ENCODE data around the gene SDR39U1.

Gene SDR39U1

DNA sequence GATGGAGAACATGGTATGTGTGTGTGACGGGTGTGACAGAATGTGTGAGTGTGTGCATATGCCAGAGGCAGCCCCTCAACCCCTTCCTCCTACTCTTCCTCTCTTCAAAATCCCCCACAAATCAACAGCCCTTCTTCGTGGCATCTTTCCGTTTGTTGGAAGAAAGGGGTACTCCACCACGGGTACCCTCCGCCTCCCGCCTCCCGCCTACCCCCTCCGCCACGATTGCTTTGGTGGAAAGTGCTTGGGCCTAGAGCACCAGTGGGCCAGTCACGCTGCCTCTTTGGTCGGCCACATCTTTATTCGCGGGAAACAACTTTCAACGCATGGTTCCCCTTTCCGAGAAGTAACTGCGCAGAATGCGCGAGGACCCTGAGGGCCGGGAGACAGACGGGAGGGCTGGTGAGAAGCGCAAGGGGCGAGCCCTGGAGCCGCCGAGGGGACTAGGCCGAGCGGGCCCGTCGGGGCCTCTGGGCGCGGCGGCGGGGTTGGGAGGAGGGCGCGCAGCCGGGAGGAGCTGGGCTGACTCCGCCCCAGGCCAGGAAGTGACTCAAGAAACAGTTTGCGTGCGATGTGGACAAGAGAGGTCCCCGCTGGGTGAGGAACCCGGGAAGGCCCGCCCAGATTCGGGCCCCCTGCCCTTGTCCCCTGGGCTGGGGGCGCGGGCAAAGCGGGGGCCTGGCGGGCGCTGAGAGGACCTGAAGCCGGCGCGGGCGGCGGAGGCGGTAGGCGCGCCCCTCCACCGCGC, 13.0 kb downstream of the SDR39U1 start, which contains the start of the genes CBLN3 and KHNYN:
CBLN3 (minus strand) TSS at position 274 of the 748 bp plus-strand sequence. CDS start 614 bp downstream, outside the sequence.
KHNYN (plus strand) TSS at position 560 of the 748 bp plus-strand sequence. CDS start 777 bp downstream, outside the sequence.
- H3K36me3 ChIP-seq (ENCODE audit: control insufficient read depth in 2 of 2, insufficient read depth in 2 of 2, low read length in 2 of 2): peaks cover 23 to 30% of the 10 kb centered on the region in 2 donors
- peaks cover 46 to 70% of the 10 kb centered on the region in 2 donors for H3K4me1 ChIP-seq (ENCODE audit: control insufficient read depth in 2 of 2, insufficient read depth in 2 of 2, low read length in 2 of 2)
- no peaks in the 10 kb centered on the region for H3K9me3 ChIP-seq (ENCODE audit: control insufficient read depth in 2 of 2, low read length in 2 of 2)
- peak within 1 kb of the TSS; percentile 94 to 97 for H3K27ac ChIP-seq (ENCODE audit: low read depth in 2 of 2, low read length in 2 of 2)
- peak within 1 kb of the TSS; percentile 95 to 97 for H3K9ac ChIP-seq (ENCODE audit: low read depth in 1 of 2, low read length in 2 of 2)
- H3K4me3 ChIP-seq (ENCODE audit: low read length in 2 of 2): peak within 1 kb of the TSS; percentile 93 to 96
- H3K27me3 ChIP-seq (ENCODE audit: control insufficient read depth in 2 of 2, insufficient read depth in 2 of 2, low read length in 2 of 2): no peaks in the 10 kb centered on the region

DNA sequence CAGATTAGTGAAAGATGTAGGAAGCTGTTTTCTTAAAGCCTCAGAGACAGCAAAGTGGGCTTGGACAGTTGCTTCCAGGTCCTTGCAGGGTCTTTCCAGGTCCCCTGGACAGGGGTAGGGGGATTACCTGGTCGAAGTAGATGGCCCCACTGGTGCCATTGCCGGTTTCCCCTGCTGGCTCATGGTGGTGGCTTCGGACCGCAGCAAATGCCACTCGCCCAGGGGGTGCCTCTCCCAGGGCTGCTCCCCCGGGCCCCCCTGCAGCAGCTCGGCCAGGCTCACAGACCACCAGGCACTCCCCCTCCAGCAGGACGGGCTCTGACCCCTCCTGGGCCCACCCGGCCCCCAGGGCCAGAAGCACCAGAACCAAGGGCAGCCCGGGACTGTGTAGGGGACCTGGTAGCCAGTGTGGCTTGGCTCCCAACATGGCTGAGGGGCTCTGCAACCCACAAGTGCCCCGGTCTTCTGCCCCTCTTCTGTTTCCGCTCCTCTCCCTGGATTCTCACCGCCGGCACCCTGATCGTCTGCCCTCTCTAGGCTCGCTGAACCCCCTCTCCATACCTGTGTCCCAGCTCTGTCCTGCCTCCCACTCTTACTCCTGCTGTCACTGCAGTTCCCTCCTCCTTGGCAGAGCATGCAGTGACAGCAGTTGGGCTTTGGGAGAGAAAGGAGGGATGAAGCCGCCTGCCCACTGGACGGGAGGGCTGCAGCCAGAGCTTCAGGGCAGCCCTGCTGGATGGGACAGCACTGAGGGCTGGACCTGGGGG, 13.8 kb downstream of the SDR39U1 start:
- peak overlapping the region; percentile 93 to 96 for H3K4me3 ChIP-seq (ENCODE audit: low read length in 2 of 2)
- peak overlapping the region; percentile 95 to 97 for H3K9ac ChIP-seq (ENCODE audit: low read depth in 1 of 2, low read length in 2 of 2)
- H3K9me3 ChIP-seq (ENCODE audit: control insufficient read depth in 2 of 2, low read length in 2 of 2): no peaks in the 10 kb centered on the region
- peak overlapping the region; percentile 94 to 97 for H3K27ac ChIP-seq (ENCODE audit: low read depth in 2 of 2, low read length in 2 of 2)
- H3K36me3 ChIP-seq (ENCODE audit: control insufficient read depth in 2 of 2, insufficient read depth in 2 of 2, low read length in 2 of 2): peaks cover 19 to 25% of the 10 kb centered on the region in 2 donors
- H3K27me3 ChIP-seq (ENCODE audit: control insufficient read depth in 2 of 2, insufficient read depth in 2 of 2, low read length in 2 of 2): no peaks in the 10 kb centered on the region
- H3K4me1 ChIP-seq (ENCODE audit: control insufficient read depth in 2 of 2, insufficient read depth in 2 of 2, low read length in 2 of 2): peaks cover 46 to 73% of the 10 kb centered on the region in 2 donors

DNA sequence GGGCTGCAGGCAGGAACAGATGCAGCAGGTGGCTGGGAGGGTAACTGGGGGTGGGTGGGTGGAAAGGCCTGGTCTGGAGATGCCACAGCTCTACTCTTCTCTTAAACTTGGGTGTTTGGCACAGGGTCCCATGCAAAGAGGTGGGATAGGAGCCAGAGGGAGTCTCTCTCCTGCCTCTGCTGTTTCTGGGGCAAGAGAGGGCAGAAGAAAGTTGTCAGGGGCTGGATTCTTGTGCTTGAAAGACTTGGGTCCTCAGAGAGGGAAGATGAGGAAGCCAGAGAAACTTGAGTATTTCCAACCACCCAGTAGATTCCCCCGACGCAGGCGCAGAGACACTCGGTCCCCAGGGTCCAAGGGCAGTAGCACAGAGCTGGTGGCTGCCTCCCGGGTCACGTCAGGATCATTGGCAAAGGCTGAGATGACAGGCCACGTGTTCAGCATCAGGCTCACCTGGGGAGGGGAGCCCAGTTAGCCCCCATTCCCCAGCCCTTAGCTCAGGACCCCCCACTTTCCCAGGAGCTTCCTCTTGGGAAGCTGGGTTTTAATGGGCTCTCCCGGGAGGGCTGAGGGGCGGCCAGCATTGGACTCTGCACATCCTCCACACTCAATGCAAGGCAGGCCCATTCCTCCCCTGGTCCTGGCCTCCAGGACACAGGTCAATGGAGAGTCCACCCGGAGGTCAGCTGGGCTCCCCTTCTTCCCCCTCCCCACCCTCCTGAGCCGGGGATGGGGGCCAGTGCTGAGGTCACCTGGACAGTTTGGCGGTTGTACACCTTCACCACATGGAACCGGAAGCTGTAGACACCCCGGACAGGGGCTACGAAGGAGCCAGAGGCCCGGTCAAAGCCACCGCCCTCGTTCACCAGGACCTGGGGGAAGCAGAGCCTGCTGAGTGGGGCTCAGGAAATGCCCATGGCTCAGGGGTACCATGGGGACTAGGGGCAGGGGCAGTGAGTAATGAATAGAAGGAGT, 14.8 kb downstream of the SDR39U1 start:
- H3K4me3 ChIP-seq (ENCODE audit: low read length in 2 of 2): no peak overlapping the region
- H3K36me3 ChIP-seq (ENCODE audit: control insufficient read depth in 2 of 2, insufficient read depth in 2 of 2, low read length in 2 of 2): peaks cover 9 to 16% of the 10 kb centered on the region in 2 donors
- H3K9me3 ChIP-seq (ENCODE audit: control insufficient read depth in 2 of 2, low read length in 2 of 2): no peaks in the 10 kb centered on the region
- H3K9ac ChIP-seq (ENCODE audit: low read depth in 1 of 2, low read length in 2 of 2): peak overlapping the region; percentile 18 to 46
- H3K27me3 ChIP-seq (ENCODE audit: control insufficient read depth in 2 of 2, insufficient read depth in 2 of 2, low read length in 2 of 2): no peaks in the 10 kb centered on the region
- H3K4me1 ChIP-seq (ENCODE audit: control insufficient read depth in 2 of 2, insufficient read depth in 2 of 2, low read length in 2 of 2): peaks cover 47 to 81% of the 10 kb centered on the region in 2 donors
- peak overlapping the region; percentile 89 to 92 for H3K27ac ChIP-seq (ENCODE audit: low read depth in 2 of 2, low read length in 2 of 2)

DNA sequence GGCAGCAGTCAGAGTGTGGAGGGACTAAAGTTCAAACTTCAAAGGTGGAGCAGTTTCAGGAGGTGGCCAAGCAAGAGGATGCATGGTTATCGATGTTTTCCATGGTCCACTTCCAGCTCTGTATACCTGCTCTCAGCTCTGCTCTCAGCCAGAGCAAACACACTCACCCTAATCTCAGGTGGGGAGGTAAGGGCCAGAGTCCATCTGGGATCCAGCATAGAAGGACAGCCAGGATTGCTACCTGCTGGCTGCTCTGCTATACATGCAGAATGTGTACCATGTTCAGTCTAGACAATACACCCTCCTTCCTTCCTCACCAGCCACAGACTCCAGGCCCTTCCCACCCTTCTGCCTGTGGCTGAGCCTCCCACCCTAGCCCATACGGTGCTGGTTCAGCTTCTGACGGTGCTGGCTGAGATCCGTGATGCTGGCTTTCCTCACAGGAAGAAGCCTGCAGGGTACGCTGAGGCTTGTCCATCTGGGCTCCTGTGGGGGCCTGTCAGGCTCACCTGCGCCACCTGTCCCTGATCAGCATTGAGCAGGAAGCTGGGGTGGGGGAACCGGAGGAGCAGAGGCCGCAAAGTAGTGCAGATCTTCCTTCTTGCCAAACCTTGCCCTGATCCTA, 15.6 kb downstream of the SDR39U1 start:
- Histone ChIP-seq H3K36me3 (ENCODE audit: control insufficient read depth in 2 of 2, insufficient read depth in 2 of 2, low read length in 2 of 2) (peaks cover under 1 to 8% of the 10 kb centered on the region in 2 donors), H3K4me1 (ENCODE audit: control insufficient read depth in 2 of 2, insufficient read depth in 2 of 2, low read length in 2 of 2) (peaks cover 47 to 85% of the 10 kb centered on the region in 2 donors), H3K4me3 (ENCODE audit: low read length in 2 of 2) (peak overlapping the region; percentile 19 to 49), H3K27me3 (ENCODE audit: control insufficient read depth in 2 of 2, insufficient read depth in 2 of 2, low read length in 2 of 2) (no peaks in the 10 kb centered on the region), H3K27ac (ENCODE audit: low read depth in 2 of 2, low read length in 2 of 2) (peak overlapping the region; percentile 89 to 92), H3K9ac (ENCODE audit: low read depth in 1 of 2, low read length in 2 of 2) (peak overlapping the region in 1 of 2 donors; percentile 46), H3K9me3 (ENCODE audit: control insufficient read depth in 2 of 2, low read length in 2 of 2) (no peaks in the 10 kb centered on the region)

DNA sequence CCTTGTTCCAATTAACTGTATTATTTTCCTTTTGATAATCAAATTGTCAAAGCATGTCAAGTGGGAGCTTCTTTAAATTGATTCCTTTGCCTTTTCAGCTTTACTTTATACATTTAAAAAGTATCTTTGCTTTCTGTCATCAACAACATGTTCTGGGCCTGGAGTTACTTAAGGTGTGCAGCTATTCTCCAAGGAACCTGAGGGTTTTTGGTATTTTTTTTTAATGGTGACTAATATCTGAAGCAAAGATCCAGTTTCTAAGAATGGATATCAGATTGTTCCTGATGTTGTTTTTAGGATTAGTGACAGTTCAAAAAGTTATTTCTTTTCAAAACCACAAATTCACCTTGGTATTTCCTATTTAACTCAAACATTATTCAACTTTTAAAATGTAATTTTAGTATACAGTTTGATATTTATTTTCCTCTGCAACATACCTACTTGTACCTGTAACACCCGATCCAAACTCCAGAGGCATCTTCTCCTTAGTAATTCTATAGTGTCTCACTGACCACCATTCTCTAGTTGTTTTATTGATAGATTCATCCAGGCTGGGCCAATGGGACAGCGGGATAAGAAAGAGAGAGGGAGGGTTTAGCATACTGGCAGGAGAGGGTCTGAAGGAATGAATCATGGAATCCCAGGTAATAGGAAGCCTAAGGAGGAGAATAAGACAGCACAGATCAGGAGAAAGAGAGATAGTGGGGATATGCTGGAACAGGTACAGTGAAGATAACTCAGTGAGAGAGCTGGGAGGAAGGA, 16.2 kb downstream of the SDR39U1 start:
- Histone ChIP-seq H3K4me1 (ENCODE audit: control insufficient read depth in 2 of 2, insufficient read depth in 2 of 2, low read length in 2 of 2) (peaks cover 40 to 79% of the 10 kb centered on the region in 2 donors), H3K27me3 (ENCODE audit: control insufficient read depth in 2 of 2, insufficient read depth in 2 of 2, low read length in 2 of 2) (no peaks in the 10 kb centered on the region), H3K36me3 (ENCODE audit: control insufficient read depth in 2 of 2, insufficient read depth in 2 of 2, low read length in 2 of 2) (peaks cover 0 to 1% of the 10 kb centered on the region in 2 donors), H3K27ac (ENCODE audit: low read depth in 2 of 2, low read length in 2 of 2) (peak overlapping the region; percentile 89 to 92), H3K9ac (ENCODE audit: low read depth in 1 of 2, low read length in 2 of 2) (peak overlapping the region in 1 of 2 donors; percentile 46), H3K4me3 (ENCODE audit: low read length in 2 of 2) (peak overlapping the region; percentile 27 to 49), H3K9me3 (ENCODE audit: control insufficient read depth in 2 of 2, low read length in 2 of 2) (no peaks in the 10 kb centered on the region)

DNA sequence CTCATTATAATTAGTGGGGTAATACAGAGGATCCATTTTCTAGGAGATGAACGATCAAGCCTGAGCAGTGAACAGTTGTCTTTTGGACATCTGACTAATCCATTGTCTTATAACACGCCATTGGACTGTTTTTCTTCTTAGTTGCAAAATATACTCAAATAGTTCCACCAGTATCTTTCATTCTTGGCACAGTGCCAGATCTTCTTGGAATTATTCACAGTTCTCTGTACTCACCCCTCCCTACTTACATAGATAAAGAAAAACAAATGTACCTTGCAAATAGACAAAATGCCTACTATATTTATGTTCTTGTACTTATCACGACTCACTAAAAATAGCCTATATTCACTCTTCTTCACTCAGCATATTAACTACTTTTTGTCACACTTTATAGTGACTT, 16.9 kb downstream of the SDR39U1 start:
- H3K27me3 ChIP-seq (ENCODE audit: control insufficient read depth in 2 of 2, insufficient read depth in 2 of 2, low read length in 2 of 2): no peaks in the 10 kb centered on the region
- H3K9ac ChIP-seq (ENCODE audit: low read depth in 1 of 2, low read length in 2 of 2): peak overlapping the region in 1 of 2 donors; percentile 19
- peak overlapping the region in 1 of 2 donors; percentile 89 for H3K27ac ChIP-seq (ENCODE audit: low read depth in 2 of 2, low read length in 2 of 2)
- H3K9me3 ChIP-seq (ENCODE audit: control insufficient read depth in 2 of 2, low read length in 2 of 2): no peaks in the 10 kb centered on the region
- no peak overlapping the region for H3K4me3 ChIP-seq (ENCODE audit: low read length in 2 of 2)
- no peaks in the 10 kb centered on the region for H3K36me3 ChIP-seq (ENCODE audit: control insufficient read depth in 2 of 2, insufficient read depth in 2 of 2, low read length in 2 of 2)
- H3K4me1 ChIP-seq (ENCODE audit: control insufficient read depth in 2 of 2, insufficient read depth in 2 of 2, low read length in 2 of 2): peaks cover 34 to 72% of the 10 kb centered on the region in 2 donors

DNA sequence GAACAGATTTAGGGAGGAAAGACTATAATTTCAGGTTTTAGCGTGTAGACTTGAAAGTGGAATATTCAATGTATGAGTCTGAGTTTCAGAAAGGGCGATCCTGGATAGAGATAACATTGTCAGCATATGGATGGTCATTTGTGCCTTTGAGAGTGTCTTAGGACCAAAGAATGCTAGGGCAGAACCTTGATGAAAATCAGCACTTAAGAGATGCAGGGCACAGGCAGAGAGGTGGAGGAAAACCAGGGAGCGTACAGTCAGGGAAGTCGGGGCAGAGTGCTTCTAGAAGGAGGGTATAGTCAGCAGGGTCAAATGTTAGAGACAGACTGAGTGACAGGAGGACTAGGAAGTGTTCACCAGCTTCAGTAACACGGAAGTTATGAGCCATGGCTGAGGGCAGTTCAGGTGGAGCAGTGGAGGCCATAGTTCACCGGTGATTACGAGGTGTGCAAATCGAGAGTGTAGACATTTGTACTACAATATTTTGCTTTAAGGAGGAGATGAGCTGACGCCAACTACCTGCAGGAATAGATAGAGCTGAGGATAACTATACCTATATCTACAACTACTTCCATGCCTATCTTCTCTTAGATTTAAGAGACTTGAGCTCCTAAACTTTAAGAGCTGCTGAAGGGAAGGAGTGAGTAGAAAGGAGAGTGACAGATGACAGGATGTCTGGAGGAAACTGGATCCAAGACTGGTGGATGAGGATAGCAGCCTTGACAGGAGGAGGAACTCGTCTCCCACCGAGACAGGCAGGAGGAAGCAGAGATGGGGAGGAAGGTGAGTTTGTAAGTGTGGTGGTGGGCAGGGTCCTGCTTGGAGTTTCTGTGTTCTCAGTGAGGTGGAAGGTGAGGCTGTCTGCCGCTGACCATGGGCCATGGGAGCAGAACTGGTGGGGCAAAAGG, 19.6 kb downstream of the SDR39U1 start:
- Histone ChIP-seq H3K4me3 (ENCODE audit: low read length in 2 of 2) (peak overlapping the region; percentile 56 to 62), H3K4me1 (ENCODE audit: control insufficient read depth in 2 of 2, insufficient read depth in 2 of 2, low read length in 2 of 2) (peaks cover 30 to 65% of the 10 kb centered on the region in 2 donors), H3K27me3 (ENCODE audit: control insufficient read depth in 2 of 2, insufficient read depth in 2 of 2, low read length in 2 of 2) (no peaks in the 10 kb centered on the region), H3K9me3 (ENCODE audit: control insufficient read depth in 2 of 2, low read length in 2 of 2) (no peaks in the 10 kb centered on the region), H3K27ac (ENCODE audit: low read depth in 2 of 2, low read length in 2 of 2) (peak overlapping the region; percentile 81 to 88), H3K9ac (ENCODE audit: low read depth in 1 of 2, low read length in 2 of 2) (peak overlapping the region; percentile 17 to 55), H3K36me3 (ENCODE audit: control insufficient read depth in 2 of 2, insufficient read depth in 2 of 2, low read length in 2 of 2) (no peaks in the 10 kb centered on the region)

DNA sequence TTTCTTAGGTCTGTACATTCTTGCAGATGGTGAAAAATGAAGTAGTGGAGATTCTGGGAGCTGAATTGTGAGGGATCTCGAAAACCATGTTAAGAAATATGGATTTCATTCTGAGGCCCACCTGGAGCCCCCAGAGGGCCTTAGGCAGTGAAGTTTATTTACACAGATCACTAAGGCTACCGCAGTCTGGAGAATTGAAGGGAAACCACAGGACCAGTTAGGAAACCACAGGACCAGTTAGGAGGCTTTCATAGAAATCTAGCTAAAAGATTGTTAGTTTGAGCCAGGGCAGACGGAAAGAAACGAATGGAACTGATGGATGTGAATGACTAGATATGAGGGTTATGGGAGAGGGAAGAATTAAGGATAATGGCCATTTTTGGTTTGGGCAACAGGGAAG, 20.3 kb downstream of the SDR39U1 start:
- peaks cover 24 to 58% of the 10 kb centered on the region in 2 donors for H3K4me1 ChIP-seq (ENCODE audit: control insufficient read depth in 2 of 2, insufficient read depth in 2 of 2, low read length in 2 of 2)
- H3K36me3 ChIP-seq (ENCODE audit: control insufficient read depth in 2 of 2, insufficient read depth in 2 of 2, low read length in 2 of 2): no peaks in the 10 kb centered on the region
- no peaks in the 10 kb centered on the region for H3K9me3 ChIP-seq (ENCODE audit: control insufficient read depth in 2 of 2, low read length in 2 of 2)
- H3K27ac ChIP-seq (ENCODE audit: low read depth in 2 of 2, low read length in 2 of 2): peak overlapping the region; percentile 81 to 88
- no peaks in the 10 kb centered on the region for H3K27me3 ChIP-seq (ENCODE audit: control insufficient read depth in 2 of 2, insufficient read depth in 2 of 2, low read length in 2 of 2)
- no peak overlapping the region for H3K9ac ChIP-seq (ENCODE audit: low read depth in 1 of 2, low read length in 2 of 2)
- H3K4me3 ChIP-seq (ENCODE audit: low read length in 2 of 2): no peak overlapping the region
